Left renal pelvis (tissue), 4 donors: Measurements from ENCODE around the gene UBE2L3. TPM values are rescaled to one million over a fixed set of nuclear protein-coding genes. Genes with fewer than 3 reads are reported as not detected.
"Not testable (repeated sequence)": the region's sequence is repeated elsewhere in the genome, so short reads cannot be mapped to it uniquely, and the experiment has no call there.

ENCODE experiments used
- DNase-seq, 4 donors: peaks; one replicate each; pipeline ENCODE4 v3.0.0-alpha.2; 2013; ENCODE audit warnings: low read depth in 4 of 4, low spot score in 3 of 4
- polyA plus RNA-seq, 4 donors: library from polyadenylated mRNA; unstranded; fragments of 120-200 nt; gene quantifications; one replicate each; pipeline ENCODE4 v1.2.1, GENCODE V29; 2013; ENCODE audit not compliant: insufficient read length in 4 of 4

Gene UBE2L3
- polyA plus RNA-seq, 4 donors, result 48.7 to 63.8 (median 58.1) TPM

DNA sequence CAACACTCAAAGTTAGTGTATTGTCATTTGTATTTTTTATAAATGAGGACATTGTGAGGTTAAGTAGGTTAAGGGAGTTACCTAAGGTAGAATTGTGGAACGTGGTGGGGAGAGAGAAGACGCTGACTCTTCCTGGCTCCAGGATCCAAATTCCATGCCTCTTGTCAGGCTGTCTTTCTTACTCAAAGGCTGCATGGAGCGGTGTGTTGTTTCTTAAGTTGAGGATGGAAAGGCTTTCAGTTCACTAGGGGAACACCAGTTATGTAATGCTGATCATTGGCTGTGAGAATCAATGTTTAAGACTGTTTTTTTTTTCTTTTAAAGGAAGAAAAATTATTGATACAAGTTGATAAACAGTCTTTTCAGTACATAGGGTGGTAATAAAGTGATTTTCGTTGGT, 2.9 kb downstream of the UBE2L3 start:
- no peak for DNase-seq

DNA sequence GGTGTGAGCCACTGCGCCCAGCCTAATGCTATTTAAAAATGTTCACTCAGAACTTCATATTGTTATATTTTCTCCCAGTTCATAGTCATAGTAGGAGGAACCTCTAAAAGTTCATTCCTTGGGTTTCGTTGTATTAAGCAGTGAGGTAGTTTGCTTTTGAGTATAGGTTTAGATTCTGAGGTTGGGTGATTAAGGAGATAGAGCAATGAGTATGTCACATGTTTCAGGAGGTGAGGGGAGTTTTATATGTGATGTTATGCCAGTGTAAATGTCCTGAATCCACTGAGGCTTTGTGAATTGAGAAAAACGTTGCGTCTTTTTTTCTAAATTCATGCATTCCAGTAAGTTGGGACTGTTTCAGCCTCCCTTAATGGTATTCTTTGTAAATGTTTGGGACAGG, 4.2 kb downstream of the UBE2L3 start:
- DNase-seq, result no peak

DNA sequence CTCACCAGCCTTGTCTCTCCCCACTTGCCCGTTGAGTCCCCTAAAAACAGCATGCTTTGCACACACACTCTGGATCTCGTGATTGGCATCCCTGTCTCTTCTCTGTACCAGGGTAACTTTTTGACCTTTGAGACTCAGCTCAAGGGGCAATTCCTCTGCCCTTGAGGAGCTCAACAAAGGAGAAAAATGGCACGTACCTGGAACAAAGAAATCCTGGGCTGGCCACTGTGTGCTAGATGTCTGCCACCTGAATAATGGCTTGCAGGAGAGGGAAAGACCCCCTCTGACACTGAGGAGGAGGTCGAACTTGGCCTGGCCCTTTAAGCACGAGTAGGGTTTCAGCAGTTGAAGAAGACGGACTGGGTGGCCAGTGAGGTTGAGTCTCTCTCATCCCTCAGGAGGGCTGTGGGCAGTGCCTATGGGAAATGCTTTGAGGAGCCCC, 5.8 kb downstream of the UBE2L3 start:
- DNase-seq, result no peak

DNA sequence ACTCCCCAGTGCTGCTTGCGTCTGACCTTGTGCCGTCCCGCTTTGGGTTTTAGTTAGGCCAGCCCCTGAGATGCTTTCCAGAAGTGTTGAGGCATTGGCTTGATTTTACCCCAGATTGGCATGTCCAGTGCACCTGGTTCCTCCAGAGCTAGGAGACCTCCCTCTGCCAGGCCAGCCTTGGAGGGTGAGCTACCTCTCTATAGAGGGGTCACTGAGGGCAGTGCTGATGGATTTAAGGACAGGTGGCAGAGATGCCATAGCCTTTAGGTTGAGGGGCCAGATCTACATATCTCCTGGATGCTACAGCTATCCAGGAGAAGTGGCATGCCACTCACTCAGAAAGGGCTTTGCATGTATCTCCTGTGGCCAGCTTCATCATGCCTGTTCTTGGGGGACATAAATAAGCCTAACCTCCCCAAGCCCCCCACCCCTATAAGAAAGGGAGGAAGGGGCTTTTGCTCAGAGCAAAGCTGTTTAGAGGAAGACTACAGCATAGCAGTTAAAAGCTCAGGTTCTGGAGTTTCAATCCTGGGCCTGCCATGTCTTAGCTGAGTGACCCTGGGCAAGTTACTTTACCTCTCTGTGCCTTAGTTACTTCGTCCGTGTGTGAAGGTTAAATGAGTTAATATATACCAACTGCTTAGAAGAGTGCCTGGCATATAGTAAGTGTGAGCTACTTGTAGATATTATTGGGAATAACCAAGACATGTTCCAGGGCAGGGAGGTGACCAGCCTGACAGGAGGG, 6.4 kb downstream of the UBE2L3 start:
- no peak for DNase-seq

DNA sequence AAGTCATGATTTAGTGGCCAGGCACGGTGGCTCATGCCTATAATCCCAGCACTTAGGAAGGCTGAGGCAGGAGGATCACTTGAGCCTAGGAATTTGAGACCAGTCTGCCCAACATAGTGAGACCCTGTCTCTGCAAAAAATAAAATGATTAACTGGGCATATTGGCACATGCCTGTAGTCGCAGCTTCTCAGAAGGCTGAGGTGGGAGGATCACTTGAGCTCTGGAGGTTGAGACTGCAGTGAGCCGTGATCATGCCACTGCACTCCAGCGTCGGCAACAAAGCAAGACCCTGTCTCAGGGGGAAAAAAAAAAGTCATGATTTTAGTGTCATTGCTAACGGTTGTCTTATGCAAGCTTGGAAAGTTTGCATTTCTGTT, 11.9 kb downstream of the UBE2L3 start:
- no peak for DNase-seq

DNA sequence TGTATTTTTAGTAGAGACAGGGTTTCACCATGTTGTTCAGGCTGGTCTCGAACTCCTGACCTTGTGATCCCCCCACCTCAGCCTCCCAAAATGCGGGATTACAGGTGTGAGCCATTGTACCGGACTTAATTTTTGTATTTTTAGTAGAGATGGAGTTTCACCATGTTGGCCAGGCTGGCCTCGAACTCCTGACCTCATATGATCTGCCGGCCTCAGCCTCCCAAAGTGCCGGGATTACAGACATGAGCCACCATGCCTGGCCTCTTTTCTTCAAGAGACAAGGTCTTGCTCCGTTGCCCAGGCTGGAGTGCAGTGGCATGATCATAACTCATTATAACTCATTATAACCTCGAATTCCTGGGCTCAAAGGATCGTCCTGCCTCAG, 13.1 kb downstream of the UBE2L3 start:
- DNase-seq, result not testable (repeated sequence)

DNA sequence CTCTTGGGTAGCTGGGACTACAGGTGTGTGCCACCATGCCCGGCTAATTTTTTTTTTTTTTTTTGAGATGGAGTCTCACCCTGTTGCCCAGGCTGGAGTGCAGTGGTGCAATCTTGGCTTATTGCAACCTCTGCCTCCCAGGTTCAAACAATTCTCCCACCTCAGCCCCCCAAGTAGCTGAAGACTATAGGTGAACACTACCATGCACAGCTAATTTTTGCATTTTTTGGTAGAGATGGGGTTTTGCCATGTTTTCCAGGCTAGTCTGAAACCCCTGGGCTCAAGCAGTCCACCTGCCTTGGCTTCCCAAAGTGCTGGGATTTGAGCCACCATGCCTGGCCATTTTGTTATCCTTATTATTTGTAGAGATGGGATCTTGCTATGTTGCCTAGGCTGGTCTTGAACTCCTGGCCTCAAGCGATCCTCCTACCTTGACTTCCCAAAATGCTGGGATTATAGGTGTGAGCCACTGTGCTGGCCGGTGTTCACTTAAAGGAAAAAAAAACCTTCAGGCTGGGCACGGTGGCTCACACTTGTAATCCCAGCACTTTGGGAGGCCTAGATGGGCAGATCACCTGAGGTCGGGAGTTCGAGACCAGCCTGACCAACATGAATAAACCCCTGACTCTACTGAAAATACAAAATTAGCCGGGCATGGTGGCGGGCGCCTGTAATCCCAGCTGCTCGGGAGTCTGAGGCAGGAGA, 13.6 kb downstream of the UBE2L3 start:
- not testable (repeated sequence) for DNase-seq

DNA sequence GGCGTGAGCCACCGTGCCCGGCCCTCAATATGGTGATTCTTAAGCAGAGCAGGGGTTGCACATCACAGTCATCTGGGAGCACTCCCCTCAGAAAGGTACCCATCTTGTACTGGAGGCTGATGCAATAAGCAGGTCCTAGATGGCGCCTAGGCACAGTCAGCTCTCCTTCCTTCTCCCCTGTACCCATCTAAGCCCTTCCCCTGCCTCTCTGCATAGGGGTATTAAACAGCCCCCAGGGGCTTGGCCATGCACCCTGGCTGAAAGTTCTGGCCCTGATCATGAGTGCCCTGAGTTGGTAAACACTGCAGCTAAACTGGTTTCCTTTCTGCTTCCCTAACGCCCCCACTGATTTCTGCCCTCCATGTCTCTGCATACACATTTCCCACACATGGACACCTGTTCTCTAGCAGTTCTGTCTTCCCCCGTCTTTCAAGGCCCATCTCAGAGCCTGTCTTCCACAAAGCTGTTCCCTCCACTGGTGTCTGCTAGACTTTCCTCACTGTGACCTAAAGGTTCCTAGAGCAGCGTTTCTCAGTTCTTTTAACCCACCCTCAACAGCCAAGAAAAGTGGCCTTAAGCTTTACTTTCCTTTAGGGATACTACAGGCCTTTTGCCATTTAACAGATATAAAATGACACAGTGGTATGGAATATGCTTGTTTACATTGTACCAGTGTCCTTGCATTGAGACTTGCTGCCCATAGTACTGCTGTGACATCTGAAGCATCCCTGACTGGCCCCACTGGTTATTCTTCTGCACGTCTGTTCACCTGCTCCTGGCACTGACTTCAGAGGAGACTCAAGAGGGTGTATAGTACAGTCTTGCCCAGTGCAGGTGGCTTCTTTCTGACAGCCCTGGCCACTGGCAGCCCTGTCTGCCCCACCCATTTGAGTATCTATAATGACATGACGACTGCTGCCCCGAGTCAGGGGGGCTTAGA, 15.6 kb downstream of the UBE2L3 start:
- DNase-seq, result no peak

DNA sequence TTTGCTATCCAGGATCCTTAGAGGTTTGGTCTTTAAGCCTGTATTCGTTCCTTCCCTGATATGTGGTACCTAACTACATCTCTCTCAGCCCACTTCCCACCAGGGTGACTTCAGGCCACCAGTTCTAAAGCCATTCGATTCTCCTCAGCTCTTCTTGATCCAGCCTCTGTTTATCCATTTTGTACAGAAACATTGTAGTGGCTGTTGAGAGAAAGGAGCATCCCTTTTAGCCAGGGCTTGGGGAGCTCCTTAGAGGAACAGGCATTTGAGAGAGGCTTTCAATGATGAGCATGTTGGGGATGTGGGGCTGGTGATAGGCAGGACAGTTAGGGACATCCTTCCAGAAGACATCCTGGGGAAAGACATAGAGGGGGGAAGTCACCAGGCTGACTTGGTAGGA, 17.9 kb downstream of the UBE2L3 start:
- DNase-seq, result no peak

DNA sequence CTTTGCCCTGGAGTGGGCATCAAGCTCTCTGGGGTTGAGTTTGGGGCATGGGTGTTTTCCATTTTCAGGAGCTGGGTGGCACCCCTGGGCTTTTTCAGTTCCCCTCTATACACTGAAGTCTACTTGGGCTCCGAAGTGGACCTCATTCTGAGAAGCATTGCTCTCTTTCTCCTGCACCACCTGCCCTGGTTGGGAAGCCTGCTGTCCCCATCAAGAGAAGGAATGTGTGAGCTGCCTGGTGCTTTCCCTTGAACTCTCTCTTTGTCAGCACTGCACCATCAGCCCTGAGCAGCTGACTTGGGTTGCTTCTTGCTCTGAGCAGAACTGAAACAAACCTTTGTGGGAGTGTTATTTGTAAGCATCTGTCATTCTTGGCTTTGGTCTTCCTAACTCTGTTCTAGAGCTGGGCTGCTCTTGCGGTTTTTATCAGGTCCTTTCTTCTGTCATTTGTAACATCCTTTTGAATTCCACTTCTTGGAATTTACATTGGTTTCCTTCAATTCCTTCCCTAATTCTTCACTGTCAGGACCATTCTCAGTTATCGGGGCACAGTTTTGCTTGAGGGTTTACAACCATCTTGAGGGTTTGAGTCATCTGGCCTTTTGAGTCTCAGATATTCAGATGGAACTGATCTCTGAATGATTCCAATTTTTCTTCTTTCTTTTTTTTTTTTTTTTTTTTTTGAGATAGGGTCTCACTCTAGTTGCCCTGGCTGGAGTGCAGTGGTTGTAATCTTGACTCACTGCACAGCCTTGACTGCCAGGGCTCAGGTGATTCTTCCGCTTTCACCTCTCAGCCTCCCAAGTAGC, 20.5 kb downstream of the UBE2L3 start:
- no peak for DNase-seq

DNA sequence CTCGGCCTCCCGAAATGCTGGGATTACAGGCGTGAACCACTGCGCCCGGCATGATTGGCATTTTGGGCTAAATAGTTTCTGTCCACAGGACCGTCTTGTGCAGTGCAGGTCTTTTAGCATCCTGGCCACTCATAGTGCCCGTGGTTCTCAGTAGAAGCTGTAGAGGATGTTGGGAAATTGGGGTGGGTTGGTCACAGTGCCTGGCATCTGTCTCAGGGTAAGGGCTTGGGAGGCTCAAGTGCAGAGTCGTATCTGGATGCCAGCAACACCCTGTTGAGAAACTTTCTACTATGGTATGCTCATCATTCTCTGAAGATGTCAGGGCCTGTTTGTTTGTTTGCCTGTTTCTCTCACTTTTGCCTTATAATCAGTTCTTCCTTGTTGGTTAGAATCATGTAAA, 21.9 kb downstream of the UBE2L3 start:
- no peak for DNase-seq

DNA sequence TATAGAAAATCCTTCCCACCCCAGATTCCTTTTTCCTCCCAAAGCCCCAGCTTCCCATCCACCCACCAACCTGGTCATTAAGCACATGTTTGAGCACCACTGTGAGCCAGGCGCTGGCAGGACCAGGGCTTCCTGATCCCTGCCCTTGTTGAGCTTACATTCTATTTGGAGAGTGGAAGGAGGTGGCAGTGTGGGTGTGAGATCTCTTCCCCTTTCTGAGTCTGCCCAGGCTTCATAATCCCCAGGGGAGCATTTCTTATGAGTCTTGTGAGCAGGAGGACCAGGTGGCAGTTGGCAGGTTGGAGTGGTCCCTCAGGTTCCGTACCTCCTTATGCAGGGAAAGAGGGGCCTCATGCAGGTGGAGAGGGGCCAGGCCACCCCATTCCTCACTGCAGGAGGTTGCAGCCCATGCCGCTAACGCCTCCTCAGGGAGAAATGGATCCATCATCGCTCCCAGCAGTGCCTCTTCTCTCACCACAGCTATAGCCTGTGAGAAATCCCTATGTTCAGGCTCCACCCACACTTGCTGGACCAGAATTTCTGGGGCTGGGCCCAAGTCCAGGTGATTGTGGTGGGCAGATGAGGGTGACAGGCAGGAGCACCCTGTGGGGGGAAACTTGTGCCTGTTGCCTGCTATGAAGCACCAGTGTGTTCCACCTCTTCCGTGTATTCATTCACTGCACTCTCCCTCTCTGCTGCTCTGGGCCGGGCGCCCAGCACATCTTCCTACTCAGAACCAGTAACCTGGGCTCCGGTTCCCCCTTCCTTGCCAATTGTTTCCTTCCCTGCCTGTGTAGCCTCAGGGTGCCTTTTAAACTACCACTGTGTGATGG, 23.5 kb downstream of the UBE2L3 start:
- no peak for DNase-seq

DNA sequence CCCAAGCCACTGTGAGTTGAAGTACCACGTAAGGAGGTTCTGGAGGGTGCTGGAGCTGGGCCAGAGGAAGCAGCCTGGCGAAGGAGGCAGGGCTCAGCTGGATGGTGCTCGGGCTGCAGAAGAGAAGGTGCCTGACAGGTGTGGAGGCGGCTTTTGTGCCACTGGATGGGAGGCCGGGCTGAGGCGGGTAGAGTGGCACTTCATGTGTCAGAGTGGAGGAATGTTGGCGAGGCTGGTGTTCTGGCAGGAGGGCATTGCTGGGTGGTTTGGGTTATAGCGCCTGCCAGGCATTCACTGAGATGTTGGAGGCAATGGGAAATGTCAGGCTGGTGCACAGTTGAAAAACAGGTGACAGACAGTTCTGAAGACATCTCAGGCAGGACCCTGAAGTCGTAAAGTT, 24.2 kb downstream of the UBE2L3 start:
- DNase-seq, result no peak

DNA sequence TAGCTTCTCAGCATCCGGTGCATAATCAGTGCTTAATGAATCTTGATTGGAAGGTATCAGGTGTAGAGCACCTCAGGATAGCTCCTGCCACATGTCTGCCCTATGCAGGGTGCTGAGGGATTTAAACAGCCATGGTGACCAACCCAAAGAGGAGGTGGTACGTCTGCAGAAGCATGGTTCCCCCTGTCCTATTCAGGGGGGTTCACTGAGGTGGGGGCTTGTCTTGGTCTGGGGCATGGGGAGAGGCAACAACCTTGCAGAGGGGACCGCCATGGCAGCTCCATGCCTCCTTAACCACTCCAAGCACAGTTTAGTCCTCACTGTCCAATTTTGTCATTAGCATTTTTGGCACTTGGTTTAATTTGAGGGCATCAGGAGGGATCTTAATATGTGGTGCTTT, 24.9 kb downstream of the UBE2L3 start:
- DNase-seq, result no peak

DNA sequence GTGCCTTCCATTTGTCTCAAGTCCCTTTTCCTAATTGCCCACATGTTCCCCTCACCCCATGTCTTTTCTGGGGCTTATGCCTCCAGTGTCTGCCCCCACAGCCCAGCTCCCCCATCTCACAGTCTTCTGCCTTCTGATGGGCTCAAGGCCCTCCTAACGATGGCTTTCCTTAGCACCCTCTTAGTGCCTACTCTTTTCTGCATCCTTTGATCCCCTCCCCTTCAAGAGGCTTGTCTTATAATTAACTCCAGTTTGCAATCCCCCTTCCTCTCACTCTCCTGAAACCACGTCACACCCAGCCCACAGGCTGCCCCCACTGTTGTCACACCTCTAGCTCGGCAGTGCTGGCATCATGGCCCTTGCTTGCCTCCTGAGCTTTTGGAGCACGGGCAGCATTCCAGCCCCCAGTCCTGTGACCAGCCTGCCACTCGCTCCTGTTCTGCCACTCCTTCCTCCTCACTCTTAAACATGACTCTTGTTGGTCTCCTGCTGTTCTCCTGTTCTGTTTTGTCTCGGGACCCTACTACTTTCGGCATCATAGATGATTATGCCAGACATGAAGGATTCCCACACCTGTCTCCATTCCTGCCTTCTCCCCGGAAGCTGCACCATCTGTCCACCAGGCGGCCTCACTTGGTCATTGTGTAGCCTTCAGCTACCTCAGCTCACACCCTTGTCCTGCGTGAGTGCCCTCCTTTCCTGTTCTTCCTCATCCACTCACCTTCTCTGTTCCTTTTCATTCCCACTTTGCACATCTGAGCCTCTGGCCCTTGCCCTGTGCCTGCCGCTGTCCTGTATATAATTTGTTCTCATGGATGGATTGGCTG, 26.1 kb downstream of the UBE2L3 start:
- no peak for DNase-seq

DNA sequence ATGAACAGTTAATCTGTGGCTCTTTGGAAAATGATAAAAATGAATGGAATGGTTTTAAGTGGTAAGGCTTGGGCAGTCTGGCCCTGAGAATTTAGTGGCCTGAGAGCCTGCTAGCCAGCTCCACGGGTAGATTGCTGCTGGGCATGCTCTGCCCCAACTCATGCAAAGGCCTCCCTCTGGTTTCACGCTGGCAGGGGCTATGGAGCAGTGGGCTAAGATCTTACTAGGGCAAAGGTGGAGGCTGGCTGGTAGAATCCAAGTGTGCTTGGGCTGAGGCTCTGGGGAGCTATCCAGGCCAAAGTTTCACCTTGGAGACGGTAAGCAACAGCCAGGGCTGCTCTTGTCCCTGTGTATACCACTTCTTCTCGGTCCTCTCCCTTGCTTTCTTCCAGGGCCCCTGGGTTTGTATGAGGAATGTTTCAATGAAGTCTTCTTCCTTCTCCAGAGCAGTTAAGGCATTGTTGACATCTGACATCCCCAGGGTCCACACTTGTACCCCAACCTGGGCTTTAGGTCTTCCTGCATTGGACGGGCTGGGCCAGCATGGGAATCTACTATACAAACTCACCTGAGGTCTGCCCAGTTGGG, 27.4 kb downstream of the UBE2L3 start:
- no peak for DNase-seq

DNA sequence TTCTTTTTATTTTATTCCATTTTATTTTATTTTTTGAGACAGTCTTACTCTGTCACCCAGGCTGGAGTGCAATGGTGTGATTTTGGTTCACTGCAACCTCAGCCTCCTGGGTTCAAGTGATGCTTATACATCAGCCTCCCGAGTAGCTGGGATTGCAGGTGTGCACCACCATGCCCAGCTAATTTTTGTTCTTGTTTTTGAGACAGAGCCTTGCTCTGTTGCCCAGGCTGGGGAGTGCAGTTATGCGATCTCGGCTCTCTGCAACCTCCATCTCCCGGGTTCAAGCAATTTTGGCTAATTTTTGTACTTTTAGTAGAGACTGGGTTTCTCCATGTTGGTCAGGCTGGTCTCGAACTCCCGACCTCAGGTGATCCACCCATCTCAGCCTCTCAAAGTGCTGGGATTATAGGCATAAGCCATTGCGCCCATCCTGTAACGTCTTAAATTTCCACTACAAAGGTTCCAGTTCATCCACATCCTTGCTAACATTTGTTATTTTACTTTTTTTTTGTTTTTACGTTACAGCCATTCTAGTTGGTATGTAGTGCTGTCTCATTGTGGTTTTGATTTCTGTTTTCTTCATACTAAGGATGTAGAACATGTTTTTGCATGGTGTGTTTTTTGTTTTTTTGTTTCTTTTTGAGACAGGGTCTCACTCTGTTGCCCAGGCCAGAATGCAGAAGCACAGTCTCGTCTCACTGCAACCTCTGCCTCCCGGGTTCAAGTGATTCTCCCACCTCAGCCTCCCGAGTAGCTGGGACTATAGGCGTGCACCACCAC, 29.0 kb downstream of the UBE2L3 start:
- not testable (repeated sequence) for DNase-seq

DNA sequence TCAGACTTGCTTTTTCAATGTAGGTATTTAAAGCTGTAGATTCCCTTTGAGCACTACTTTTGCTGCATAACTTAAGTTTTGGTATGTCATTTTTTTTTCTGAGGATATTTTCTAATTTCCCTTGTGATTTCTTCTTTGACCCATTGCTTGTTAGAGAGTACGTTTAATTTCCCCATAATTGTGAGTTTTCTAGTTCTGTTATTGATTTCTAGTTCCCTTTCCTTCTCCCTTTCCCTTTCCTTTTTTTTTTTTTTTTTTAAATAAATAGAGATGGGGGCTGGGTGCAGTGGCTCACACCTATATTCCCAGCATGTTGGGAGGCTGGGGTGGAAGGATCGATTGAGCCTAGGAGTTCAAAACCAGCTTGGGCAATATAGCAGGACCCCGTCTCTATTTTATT, 30.8 kb downstream of the UBE2L3 start:
- DNase-seq, result no peak
